Prostate gland (tissue), 2 donors: ENCODE data around the gene SSTR3. TPM values are rescaled to one million over a fixed set of nuclear protein-coding genes. Genes with fewer than 3 reads are reported as not detected.

Experiments used
- DNase-seq: peaks from one replicate; pipeline ENCODE4 v3.0.0-alpha.2; 2019; ENCODE audit warnings: low spot score
- H3K27ac ChIP-seq, 2 donors: fragments of 200-600 bp; sonication (generic); 2 replicates each; pipeline ENCODE4 v1.5.1; 2017 to 2019
- H3K27me3 ChIP-seq: fragments of 200-600 bp; sonication (generic); replicated peaks from 2 replicates; pipeline ENCODE4 v1.5.1; 2019; ENCODE audit not compliant: insufficient read depth
- H3K36me3 ChIP-seq, 2 donors: fragments of 200-600 bp; sonication (generic); 1 replicate in 1 of 2; 2 replicates in 1 of 2; pipeline versions ENCODE4 v1.5.1 to v1.8.1; 2017 to 2019
- H3K4me1 ChIP-seq: fragments of 200-600 bp; sonication (generic); replicated peaks from 2 replicates; pipeline ENCODE4 v1.5.1; 2019
- H3K4me3 ChIP-seq, 2 donors: fragments of 200-600 bp; sonication (generic); 2 replicates each; pipeline ENCODE4 v1.5.1; 2017 to 2019
- H3K9me3 ChIP-seq: fragments of 200-600 bp; sonication (generic); 2 replicates; pipeline ENCODE4 v1.5.1; 2017
- CTCF ChIP-seq, 4 experiments: fragments of 200-600 bp in 2 of 4; fragments of 450-650 bp in 2 of 4; sonication (generic) in 2 of 4; IDR thresholded peaks; 1 replicate in 3 of 4; 2 replicates in 1 of 4; pipeline ENCODE4 v1.5.1; 2016 to 2019; ENCODE audit warnings: antibody characterized with exemption in 4 of 4, mild to moderate bottlenecking in 2 of 4, moderate library complexity in 2 of 4
- POLR2A ChIP-seq: fragments of 450-650 bp; IDR thresholded peaks from one replicate; pipeline ENCODE4 v1.6.1; 2016; ENCODE audit warnings: antibody characterized with exemption, mild to moderate bottlenecking
- POLR2AphosphoS5 ChIP-seq: sonication (generic); formaldehyde crosslinking; IDR thresholded peaks from one replicate; pipeline ENCODE4 v1.6.1; 2017; ENCODE audit warnings: antibody characterized with exemption
- WGBS: methylation state at CpG from one replicate; pipeline ENCODE4 v1.1.5; 2018; 5-methylcytosine and 5-hydroxymethylcytosine counted together
- intact Hi-C: fragments of 100-400 bp; cut with DNase I; formaldehyde crosslinking; loops from one replicate; pipeline ENCODE4 v1.14.2; 2022
- total RNA-seq, 2 donors: library from RNA; depleted of rRNA; stranded (reverse); fragments of >200 nt; gene quantifications; one replicate each; pipeline ENCODE4 v1.1.0, GENCODE V29; 2016

Gene SSTR3
- total RNA-seq, 2 donors from 2014 or later, result 46.4 TPM; not detected in 1

- Histone ChIP-seq H3K36me3 (no peaks in the 10 kb centered on the region), H3K27ac (no peak overlapping the region), H3K27me3 (no peaks in the 10 kb centered on the region), H3K9me3 (no peaks in the 10 kb centered on the region), H3K4me1 (no peaks in the 10 kb centered on the region), H3K4me3 (no peak overlapping the region)
- intact Hi-C loops, result loop anchor here (10.0 kb wide), 1 partner anchor 131 kb away; no protein-coding TSS in a partner anchor
- TF ChIP-seq CTCF (IDR thresholded peaks at IDR 0.05) (no peak), POLR2AphosphoS5 (no peak), POLR2A (no peak)
- no peak for DNase-seq
- 94% methylated on average over 16 of the region's 16 CpGs for WGBS
Observed at GRCh38 chr22:37206118-37206840, 6.0 kb downstream of the SSTR3 start.

- Histone ChIP-seq H3K4me1 (no peaks in the 10 kb centered on the region), H3K27me3 (no peaks in the 10 kb centered on the region), H3K9me3 (no peaks in the 10 kb centered on the region), H3K4me3 (no peak overlapping the region), H3K27ac (no peak overlapping the region), H3K36me3 (no peaks in the 10 kb centered on the region)
- intact Hi-C loops, result loop anchor here (10.0 kb wide), 1 partner anchor 130 kb away; no protein-coding TSS in a partner anchor
- DNase-seq, result no peak
- no peak for TF ChIP-seq POLR2A
- TF ChIP-seq CTCF (IDR thresholded peaks at IDR 0.05), result no peak
- WGBS, result 84% methylated on average over 5 of the region's 5 CpGs
Observed at GRCh38 chr22:37205046-37205445, 7.2 kb downstream of the SSTR3 start.

- Histone ChIP-seq H3K27ac (no peak overlapping the region), H3K4me3 (no peak overlapping the region), H3K36me3 (no peaks in the 10 kb centered on the region), H3K27me3 (no peaks in the 10 kb centered on the region), H3K9me3 (no peaks in the 10 kb centered on the region), H3K4me1 (no peaks in the 10 kb centered on the region)
- DNase-seq, result no peak
- TF ChIP-seq POLR2AphosphoS5 (no peak), POLR2A (no peak), CTCF (IDR thresholded peaks at IDR 0.05) (no peak)
- WGBS, result 94% methylated on average over 5 of the region's 5 CpGs
- intact Hi-C loops, result loop anchor here (10.0 kb wide), 1 partner anchor 129 kb away; no protein-coding TSS in a partner anchor
Observed at GRCh38 chr22:37204045-37204655, 8.1 kb downstream of the SSTR3 start.

GRCh38 chr22:37203354-37204044 lies 8.8 kb downstream of the SSTR3 start:
- no peak for TF ChIP-seq POLR2A
- TF ChIP-seq CTCF (IDR thresholded peaks at IDR 0.05), result no peak
- TF ChIP-seq POLR2AphosphoS5, result no peak
- Histone ChIP-seq H3K27ac (no peak overlapping the region), H3K27me3 (no peaks in the 10 kb centered on the region), H3K4me3 (no peak overlapping the region), H3K4me1 (no peaks in the 10 kb centered on the region), H3K36me3 (no peaks in the 10 kb centered on the region), H3K9me3 (no peaks in the 10 kb centered on the region)
- intact Hi-C loops, result loop anchor here (10.0 kb wide), 1 partner anchor 129 kb away; no protein-coding TSS in a partner anchor
- DNase-seq, result no peak
- WGBS, result 81% methylated on average over 16 of the region's 16 CpGs
